Measurements from ENCODE around the gene ERC2.

Gene ERC2

DNA sequence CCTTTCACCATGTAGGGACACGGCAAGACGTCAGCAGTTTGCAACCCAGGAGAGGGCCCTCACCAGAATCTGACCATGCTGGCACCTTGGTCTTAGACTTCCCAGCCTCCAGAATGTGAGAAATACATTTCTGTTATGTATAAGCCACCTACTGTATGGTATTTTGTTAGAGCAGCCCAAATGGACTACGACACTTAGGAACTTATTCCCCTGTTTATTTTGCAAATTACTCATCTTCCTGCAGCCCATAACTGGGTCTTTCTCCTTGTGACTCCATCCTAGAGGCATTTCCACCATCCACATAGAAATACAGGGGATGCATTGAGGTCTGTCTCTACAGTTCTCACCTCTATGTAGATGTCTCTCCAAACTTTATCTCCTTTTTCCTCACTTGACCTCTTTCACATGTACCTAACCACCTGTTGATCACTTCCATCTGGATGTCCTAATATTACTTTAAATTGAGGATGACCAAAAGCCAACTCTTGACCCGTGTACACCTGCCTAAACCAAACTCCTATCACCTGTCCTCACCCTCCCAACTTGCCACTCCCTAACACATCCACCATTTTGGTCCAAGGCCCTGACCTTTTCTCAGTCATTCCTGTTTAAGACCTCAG is 575.1 kb downstream of the ERC2 start:
- H3K27ac ChIP-seq, result no peak overlapping the region
- TF ChIP-seq, protein P1, sequence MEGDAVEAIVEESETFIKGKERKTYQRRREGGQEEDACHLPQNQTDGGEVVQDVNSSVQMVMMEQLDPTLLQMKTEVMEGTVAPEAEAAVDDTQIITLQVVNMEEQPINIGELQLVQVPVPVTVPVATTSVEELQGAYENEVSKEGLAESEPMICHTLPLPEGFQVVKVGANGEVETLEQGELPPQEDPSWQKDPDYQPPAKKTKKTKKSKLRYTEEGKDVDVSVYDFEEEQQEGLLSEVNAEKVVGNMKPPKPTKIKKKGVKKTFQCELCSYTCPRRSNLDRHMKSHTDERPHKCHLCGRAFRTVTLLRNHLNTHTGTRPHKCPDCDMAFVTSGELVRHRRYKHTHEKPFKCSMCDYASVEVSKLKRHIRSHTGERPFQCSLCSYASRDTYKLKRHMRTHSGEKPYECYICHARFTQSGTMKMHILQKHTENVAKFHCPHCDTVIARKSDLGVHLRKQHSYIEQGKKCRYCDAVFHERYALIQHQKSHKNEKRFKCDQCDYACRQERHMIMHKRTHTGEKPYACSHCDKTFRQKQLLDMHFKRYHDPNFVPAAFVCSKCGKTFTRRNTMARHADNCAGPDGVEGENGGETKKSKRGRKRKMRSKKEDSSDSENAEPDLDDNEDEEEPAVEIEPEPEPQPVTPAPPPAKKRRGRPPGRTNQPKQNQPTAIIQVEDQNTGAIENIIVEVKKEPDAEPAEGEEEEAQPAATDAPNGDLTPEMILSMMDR (IDR thresholded peaks at IDR 0.05; ENCODE audit: low read depth, low read length), result no peak

DNA sequence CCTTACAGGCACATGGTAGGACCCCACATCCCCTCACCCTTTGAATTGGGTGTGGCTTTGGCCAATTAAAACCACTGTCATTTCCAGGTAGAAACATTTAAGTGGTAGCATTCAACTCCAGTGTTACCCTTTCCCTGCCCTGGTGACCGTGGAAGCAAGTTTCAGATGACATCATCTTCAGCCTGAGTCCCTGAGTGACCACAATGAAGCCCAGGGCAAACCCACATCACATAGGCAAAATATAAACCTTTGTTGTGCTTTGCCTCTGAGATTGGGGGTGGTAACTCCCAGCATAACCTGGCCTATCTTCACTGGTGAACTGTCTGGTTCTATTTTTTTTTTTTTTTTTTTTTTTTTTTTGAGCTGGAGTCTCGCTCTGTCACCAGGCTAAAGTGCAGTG is 577.2 kb downstream of the ERC2 start:
- DNase-seq, result no peak
- Histone ChIP-seq H3K27me3 (ENCODE audit: insufficient read depth, low read depth, severe bottlenecking) (no peaks in the 10 kb centered on the region), H3K4me3 (ENCODE audit: low read depth, low read length) (no peak overlapping the region), H3K36me3 (no peaks in the 10 kb centered on the region), H3K27ac (no peak overlapping the region), H3K9me3 (ENCODE audit: severe bottlenecking) (no peaks in the 10 kb centered on the region)
- TF ChIP-seq, protein P1 (IDR thresholded peaks at IDR 0.05; ENCODE audit: low read depth, low read length), result no peak

More for the DNA sequence above, 575.1 kb downstream of the ERC2 start:
- Histone ChIP-seq H3K9me3 (ENCODE audit: severe bottlenecking) (no peaks in the 10 kb centered on the region), H3K4me3 (ENCODE audit: low read depth, low read length) (no peak overlapping the region), H3K36me3 (no peaks in the 10 kb centered on the region), H3K27me3 (ENCODE audit: insufficient read depth, low read depth, severe bottlenecking) (no peaks in the 10 kb centered on the region)
- DNase-seq, result no peak

DNA sequence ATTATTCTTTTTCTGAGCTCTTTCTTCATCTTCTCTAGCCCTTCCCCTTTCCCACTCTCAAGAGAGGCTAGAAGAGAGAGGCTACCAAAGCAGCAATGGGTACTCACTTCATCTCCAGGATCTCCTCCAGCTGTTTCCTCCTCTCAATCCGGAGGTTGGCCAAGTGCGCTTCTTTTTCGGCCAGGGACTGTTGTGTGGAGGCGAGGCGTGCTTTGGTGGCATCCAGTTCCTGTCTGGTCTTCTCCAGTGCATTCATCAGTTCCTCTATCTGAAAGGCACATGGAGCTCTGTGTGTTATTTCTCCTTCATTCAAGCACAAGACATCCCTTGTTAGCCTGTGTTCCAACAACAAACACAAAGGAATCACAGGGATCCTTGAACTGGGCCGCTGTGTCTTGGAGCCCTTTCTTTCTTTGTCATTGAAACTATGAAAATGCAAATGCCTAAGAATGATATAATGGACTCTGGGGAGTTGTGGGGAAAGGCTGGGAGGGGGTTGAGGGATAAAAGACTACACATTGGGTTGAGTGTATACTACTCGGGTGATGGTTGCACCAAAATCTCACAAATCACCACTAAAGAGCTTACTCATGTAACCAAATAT is 579.9 kb downstream of the ERC2 start:
- TF ChIP-seq, protein P1 (IDR thresholded peaks at IDR 0.05; ENCODE audit: low read depth, low read length), result no peak
- H3K36me3 ChIP-seq, result no peaks in the 10 kb centered on the region
- H3K27ac ChIP-seq, result no peak overlapping the region
- H3K27me3 ChIP-seq (ENCODE audit: insufficient read depth, low read depth, severe bottlenecking), result no peaks in the 10 kb centered on the region
- DNase-seq, result no peak
- no peaks in the 10 kb centered on the region for H3K9me3 ChIP-seq (ENCODE audit: severe bottlenecking)
- H3K4me3 ChIP-seq (ENCODE audit: low read depth, low read length), result no peak overlapping the region

DNA sequence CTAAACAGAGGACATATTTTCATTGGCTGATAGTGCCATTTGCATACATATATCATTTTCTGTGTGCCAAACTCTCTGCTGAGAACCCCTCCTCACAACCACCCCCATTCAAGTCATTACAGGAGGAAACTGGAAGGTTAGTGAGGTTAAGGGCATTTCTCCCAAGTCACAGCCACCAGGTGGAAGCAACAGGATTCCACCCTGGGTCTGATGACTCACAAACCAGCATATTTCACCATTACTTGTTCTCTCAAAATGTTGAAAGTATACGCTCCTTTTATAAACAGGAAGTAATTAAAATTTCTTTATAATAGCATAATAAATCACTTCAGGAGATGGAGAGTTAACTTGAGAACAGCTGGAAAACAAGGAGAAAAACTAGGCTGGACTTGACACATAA is 582.5 kb downstream of the ERC2 start:
- DNase-seq, result no peak
- no peaks in the 10 kb centered on the region for H3K36me3 ChIP-seq
- no peak overlapping the region for H3K4me3 ChIP-seq (ENCODE audit: low read depth, low read length)
- no peaks in the 10 kb centered on the region for H3K27me3 ChIP-seq (ENCODE audit: insufficient read depth, low read depth, severe bottlenecking)
- no peaks in the 10 kb centered on the region for H3K9me3 ChIP-seq (ENCODE audit: severe bottlenecking)
- H3K27ac ChIP-seq, result no peak overlapping the region
- TF ChIP-seq, protein P1 (IDR thresholded peaks at IDR 0.05; ENCODE audit: low read depth, low read length), result no peak

DNA sequence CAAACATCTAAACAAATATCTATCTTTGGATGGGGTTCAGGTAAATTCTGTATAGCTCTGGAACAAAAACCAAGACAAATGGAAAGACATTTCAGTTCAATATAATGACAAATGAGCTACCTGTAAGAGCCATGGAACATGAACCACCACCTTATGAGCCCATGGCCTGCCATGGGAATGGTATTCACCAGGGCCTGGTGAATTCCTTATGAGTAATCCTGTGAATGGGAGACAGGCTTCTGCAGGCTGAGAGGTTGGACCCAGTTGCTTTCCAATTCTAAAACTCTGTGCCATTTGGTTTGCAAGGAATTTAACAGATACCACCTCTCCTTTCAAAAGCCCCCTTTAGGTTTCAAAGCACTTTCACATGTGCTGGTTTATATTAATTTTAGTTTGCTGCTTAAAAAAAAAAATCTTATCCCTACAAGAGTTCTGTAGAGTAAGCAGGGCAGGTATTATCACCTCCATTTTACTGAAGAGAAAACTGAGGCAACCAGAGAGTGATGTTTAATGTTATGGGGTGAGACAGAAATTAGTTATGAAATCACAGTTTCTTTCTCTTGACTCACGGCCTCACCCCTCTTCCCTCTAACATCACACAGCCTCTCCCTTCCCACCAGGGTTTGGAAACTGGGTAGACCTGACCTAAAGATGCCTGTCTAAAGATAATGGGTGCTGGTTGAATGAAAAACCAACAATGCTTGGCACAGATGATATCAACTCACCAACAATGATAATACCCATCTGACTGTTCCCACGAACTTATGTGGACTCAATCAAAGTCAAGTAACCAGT is 583.6 kb downstream of the ERC2 start:
- no peaks in the 10 kb centered on the region for H3K27me3 ChIP-seq (ENCODE audit: insufficient read depth, low read depth, severe bottlenecking)
- no peak overlapping the region for H3K27ac ChIP-seq
- TF ChIP-seq, protein P1 (IDR thresholded peaks at IDR 0.05; ENCODE audit: low read depth, low read length), result no peak
- no peaks in the 10 kb centered on the region for H3K9me3 ChIP-seq (ENCODE audit: severe bottlenecking)
- no peaks in the 10 kb centered on the region for H3K36me3 ChIP-seq
- DNase-seq, result no peak
- no peak overlapping the region for H3K4me3 ChIP-seq (ENCODE audit: low read depth, low read length)

Data from WERI-Rb-1 (cell line).